ENCODE data around the gene NDUFA12.
"Not testable (repeated sequence)": the region's sequence is repeated elsewhere in the genome, so short reads cannot be mapped to it uniquely, and the experiment has no call there.

NDUFA12 gene

GRCh38 chr12:95002754-95003153 is 743 bp downstream of the NDUFA12 start:
- Histone ChIP-seq H3K27me3 (no peaks in the 10 kb centered on the region), H3K27ac (peak overlapping the region; percentile 76 to 79), H3K4me1 (peaks cover 0 to 33% (median 4%) of the 10 kb centered on the region in 4 donors), H3K36me3 (peaks cover 0 to 14% (median 6%) of the 10 kb centered on the region in 3 donors), H3K9me3 (peaks cover 2 to 6% (median 4%) of the 10 kb centered on the region in 3 donors), H3K4me3 (peak overlapping the region; percentile 69 to 75)
- TF ChIP-seq, protein P1, sequence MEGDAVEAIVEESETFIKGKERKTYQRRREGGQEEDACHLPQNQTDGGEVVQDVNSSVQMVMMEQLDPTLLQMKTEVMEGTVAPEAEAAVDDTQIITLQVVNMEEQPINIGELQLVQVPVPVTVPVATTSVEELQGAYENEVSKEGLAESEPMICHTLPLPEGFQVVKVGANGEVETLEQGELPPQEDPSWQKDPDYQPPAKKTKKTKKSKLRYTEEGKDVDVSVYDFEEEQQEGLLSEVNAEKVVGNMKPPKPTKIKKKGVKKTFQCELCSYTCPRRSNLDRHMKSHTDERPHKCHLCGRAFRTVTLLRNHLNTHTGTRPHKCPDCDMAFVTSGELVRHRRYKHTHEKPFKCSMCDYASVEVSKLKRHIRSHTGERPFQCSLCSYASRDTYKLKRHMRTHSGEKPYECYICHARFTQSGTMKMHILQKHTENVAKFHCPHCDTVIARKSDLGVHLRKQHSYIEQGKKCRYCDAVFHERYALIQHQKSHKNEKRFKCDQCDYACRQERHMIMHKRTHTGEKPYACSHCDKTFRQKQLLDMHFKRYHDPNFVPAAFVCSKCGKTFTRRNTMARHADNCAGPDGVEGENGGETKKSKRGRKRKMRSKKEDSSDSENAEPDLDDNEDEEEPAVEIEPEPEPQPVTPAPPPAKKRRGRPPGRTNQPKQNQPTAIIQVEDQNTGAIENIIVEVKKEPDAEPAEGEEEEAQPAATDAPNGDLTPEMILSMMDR (IDR thresholded peaks at IDR 0.05) = no peak
- DNase-seq = no peak
- intact Hi-C loops (cut with DNase I; ENCODE audit: low total_unique reads) = no loop called here

DNA sequence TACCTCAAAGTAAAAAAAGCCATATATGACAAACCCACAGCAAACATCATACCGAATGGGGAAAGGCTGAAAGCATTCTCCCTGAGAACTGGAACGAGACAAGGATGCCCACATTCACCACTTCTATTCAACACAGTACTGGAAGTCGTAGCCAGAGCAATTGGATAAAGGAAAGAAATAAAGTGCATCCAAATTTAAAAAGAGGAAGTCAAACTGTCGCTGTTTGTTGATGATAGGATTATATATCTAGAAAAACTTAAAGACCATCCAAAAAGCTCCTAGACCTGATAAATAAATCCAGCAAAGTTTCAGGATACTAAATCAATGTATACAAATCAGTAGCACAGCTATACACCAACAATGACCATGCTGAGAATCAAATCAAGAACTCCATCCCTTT is 5.2 kb downstream of the NDUFA12 start:
- H3K4me3 ChIP-seq = no peak overlapping the region
- DNase-seq = no peak
- TF ChIP-seq, protein P1 (IDR thresholded peaks at IDR 0.05) = no peak
- peaks cover 0 to 30% (median 24%) of the 10 kb centered on the region in 3 donors for H3K36me3 ChIP-seq
- no peak overlapping the region for H3K27ac ChIP-seq
- no peaks in the 10 kb centered on the region for H3K27me3 ChIP-seq
- intact Hi-C loops (cut with DNase I; ENCODE audit: low total_unique reads) = no loop called here
- H3K4me1 ChIP-seq = peaks cover 0 to 33% (median 3%) of the 10 kb centered on the region in 4 donors
- H3K9me3 ChIP-seq = no peaks in the 10 kb centered on the region

DNA sequence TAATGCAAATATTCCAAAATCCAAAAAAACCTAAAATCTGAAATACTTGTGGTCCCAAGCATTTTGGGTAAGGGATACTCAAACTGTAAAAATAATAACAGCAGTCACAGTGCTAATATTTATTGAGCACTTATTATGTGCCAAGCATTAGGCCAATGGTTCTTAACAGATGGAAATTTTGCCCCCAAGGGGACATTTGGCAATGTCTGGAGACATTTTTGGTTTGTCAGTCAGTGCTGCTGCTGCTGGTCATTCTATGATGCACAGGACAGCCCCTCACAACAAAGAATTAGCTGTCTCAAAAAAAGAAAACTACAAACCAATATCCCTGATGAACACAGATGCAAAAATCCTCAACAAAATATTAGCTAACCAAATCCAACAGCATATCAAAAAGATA is 5.8 kb downstream of the NDUFA12 start:
- Histone ChIP-seq H3K4me3 (no peak overlapping the region), H3K27me3 (no peaks in the 10 kb centered on the region), H3K9me3 (no peaks in the 10 kb centered on the region), H3K4me1 (peaks cover 0 to 31% (median 2%) of the 10 kb centered on the region in 4 donors), H3K36me3 (peaks cover 5 to 35% (median 30%) of the 10 kb centered on the region in 3 donors), H3K27ac (no peak overlapping the region)
- TF ChIP-seq, protein P1 (IDR thresholded peaks at IDR 0.05) = no peak
- DNase-seq = no peak
- intact Hi-C loops (cut with DNase I; ENCODE audit: low total_unique reads) = no loop called here

- Histone ChIP-seq H3K4me1 (peaks cover 0 to 26% (median 0%) of the 10 kb centered on the region in 4 donors), H3K36me3 (peaks cover 5 to 42% (median 37%) of the 10 kb centered on the region in 3 donors), H3K9me3 (no peaks in the 10 kb centered on the region), H3K27me3 (no peaks in the 10 kb centered on the region), H3K4me3 (no peak overlapping the region), H3K27ac (no peak overlapping the region)
- intact Hi-C loops (cut with DNase I; ENCODE audit: low total_unique reads) = no loop called here
- no peak for DNase-seq
- TF ChIP-seq, protein P1 (IDR thresholded peaks at IDR 0.05) = no peak
These were observed 6.4 kb downstream of the NDUFA12 start for GRCh38 chr12:94997061-94997460.

GRCh38 chr12:94994312-94994711 is 9.2 kb downstream of the NDUFA12 start:
- peaks cover 5 to 53% (median 30%) of the 10 kb centered on the region in 3 donors for H3K36me3 ChIP-seq
- no peak for DNase-seq
- intact Hi-C loops (cut with DNase I; ENCODE audit: low total_unique reads) = no loop called here
- H3K9me3 ChIP-seq = no peaks in the 10 kb centered on the region
- TF ChIP-seq, protein P1 (IDR thresholded peaks at IDR 0.05) = no peak
- no peaks in the 10 kb centered on the region for H3K27me3 ChIP-seq
- no peak overlapping the region for H3K4me3 ChIP-seq
- H3K27ac ChIP-seq = no peak overlapping the region
- H3K4me1 ChIP-seq = peaks cover 0 to 4% (median 0%) of the 10 kb centered on the region in 4 donors

DNA sequence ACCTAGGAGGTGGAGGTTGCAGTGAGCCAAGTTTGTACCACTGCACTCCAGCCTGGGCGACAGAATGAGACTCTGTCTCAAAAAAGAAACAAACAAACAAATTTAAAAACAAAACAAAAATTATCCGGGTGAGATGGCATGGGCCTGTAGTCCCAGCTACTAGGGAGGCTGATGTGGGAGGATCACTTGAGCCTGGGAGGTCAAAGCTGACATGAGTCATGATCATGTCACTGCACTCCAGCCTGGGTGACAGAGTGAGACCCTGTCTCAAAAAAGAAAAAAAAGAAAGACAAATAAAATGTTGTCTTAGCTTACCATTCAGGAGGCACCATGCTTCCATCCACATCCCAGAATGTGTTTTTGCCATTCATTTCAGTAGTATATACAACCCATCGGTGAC is 9.6 kb downstream of the NDUFA12 start:
- H3K9me3 ChIP-seq; H3K27me3 ChIP-seq; H3K4me3 ChIP-seq; H3K4me1 ChIP-seq; intact Hi-C loops (cut with DNase I; ENCODE audit: low total_unique reads); DNase-seq; H3K27ac ChIP-seq: not testable (repeated sequence)
- peaks cover 5 to 54% (median 30%) of the 10 kb centered on the region in 3 donors for H3K36me3 ChIP-seq
